HG02981 (cell line): ENCODE results near the gene YJU2.
"Not testable (repeated sequence)": the region's sequence is repeated elsewhere in the genome, so short reads cannot be mapped to it uniquely, and the experiment has no call there.

Experiments
- ATAC-seq: cut with Tn5 transposase; IDR thresholded peaks from one replicate; pipeline ENCODE4 v1.9.1; 2021; ENCODE audit warnings: mild to moderate bottlenecking, moderate library complexity; ENCODE audit not compliant: unreplicated experiment

The YJU2 gene

DNA sequence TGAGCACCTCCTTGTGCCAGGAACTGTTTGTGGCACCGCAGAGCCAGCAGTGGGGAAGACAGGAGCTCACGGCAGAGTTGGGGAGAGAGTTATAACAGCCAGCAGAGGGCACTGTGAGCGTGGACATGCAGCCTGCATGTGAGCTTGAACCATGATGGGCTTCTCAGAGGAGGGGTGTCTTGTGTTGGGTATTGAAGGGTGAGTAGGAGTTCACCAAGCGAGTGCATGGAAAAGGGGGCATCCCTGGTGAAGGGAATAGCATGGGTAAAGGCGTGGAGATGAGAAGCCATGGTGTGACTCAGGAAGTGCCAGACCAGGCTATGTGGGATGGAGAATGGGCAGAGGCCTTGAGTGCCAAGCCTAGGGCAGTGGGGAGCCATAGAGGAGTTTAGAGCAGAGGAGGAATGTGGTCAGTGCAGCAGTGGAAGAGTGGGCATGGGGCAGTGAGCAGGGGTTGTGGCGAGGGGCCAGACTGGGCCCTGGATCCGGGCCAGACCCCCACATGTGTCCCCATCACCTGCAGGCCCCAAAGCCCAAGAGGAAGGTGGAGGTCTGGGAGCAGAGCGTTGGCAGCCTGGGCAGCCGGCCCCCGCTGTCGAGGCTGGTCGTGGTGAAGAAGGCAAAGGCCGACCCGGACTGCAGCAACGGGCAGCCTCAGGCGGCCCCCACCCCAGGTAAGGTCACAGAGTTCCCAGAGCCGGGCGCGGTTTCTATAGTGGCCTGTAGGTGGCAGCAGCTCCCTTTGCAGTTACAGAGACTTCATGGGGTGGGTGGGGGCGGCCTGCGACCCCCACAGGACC lies 20.4 kb downstream of the YJU2 start:
- no peak for ATAC-seq

GRCh38 chr19:4267901-4268815 lies 21.3 kb downstream of the YJU2 start:
- no peak for ATAC-seq

DNA sequence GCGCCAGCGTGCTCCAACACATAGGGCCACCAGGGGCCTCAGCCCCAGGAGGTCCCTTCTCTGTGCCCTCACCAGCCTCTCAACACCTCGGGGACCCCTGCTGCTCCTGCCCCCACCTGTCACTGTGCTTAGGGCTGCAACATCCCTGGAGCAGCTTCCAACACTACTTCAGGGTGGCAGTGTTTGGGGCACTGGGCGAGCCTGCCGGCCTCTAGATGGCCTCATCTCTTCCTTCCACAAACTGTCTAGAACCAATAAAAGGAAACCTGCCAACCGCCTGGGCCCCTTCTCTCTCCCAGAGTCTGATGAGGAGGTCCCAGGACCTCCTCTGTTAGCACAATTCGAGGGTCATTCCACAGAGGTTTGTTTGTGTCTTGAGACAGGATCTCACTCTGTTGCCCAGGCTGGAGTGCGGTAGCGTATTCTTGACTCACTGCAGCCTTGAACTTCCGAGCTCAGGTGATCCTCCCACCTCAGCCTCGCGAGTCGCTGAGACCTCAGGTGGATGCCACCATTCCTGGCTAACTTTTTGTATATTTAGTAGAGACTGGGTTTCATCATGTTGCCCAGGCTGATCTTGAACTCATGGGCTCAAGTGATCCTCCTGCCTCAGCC lies 22.0 kb downstream of the YJU2 start:
- ATAC-seq: no peak

GRCh38 chr19:4272894-4273293 lies 26.0 kb downstream of the YJU2 start:
- ATAC-seq: no peak

DNA sequence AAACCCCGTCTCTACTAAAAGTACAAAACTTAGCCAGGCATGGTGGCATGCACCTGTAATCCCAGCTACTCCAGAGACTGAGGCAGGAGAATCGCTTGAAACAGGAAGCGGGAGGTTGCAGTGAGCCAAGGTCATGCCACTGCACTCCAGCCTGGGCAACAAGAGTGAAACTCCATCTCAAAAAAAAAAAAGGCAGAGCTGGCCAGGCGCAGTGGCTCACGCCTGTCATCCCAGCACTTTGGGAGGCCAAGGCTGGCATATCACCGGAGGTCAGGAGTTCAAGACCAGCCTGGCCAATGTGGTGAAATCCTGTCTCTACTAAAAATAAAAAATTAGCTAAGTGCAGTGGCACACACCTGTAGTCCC lies 27.4 kb downstream of the YJU2 start:
- ATAC-seq: not testable (repeated sequence)

- ATAC-seq: no peak
These were observed 30.4 kb downstream of the YJU2 start for GRCh38 chr19:4277191-4277696.

DNA sequence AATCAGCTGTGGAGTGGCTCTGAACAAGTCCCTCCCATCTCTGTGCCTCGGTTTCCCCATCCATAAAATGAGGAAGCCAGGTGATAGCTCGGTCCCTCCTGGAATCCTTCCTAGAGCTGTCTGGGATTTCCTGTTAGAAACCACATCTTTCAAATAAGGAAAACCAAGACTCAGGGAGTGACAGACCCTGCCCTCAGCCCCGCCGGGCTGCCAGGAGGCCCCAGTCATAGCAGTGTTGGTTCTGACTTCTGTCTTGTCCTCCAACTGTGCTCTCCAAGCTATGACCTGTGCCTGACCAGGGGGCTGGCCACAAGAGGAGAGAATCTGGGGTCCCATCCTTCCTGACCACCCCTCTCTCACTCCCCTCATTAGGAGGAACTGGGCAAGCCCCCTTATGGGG lies 31.1 kb downstream of the YJU2 start:
- no peak for ATAC-seq

DNA sequence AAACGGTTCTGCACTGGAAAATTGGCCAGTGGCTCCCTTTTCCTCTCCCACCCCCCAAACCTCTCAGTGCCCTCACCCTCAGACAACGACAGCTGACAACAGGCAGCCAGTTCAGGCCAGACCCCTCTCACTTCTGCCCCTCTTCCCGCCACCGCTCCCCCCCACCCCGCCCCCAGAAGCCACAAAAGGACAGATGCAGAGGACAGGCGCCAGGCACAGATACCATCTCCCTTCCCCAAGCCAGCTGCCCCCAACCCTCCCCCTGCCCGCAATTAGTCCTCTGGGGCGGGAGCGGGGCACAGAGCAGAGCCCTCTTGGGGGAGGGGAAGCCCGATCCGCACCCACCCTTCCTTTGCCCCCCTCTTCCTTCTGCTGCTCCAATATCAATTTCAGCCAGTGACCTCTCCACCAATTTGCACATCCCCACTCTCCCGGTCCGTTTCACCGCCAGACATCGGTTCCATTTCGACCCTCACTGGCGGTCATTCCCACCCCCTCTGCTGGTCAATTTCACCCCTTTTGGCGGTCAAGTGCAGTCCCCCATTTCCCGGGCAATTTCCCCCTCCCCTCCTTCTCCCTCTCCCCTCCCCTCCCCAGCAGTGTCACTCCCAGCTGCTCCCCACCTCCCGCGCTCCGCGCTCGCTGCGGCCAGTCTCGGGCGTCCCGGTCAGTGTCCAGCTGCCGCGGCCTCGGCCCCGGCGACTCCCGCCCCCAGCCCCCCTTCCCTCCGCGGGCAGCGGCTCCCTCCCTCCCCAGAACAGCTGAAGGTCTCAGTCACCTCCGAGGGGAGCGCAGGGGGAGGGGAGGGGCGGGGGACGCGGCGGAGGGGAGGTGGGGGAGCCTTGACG lies 31.8 kb downstream of the YJU2 start, which contains the start of gene SHD:
TSS of gene SHD (plus strand) at position 848 of the 848 bp plus-strand sequence. CDS start 798 bp downstream, outside the sequence.
- ATAC-seq: no peak

DNA sequence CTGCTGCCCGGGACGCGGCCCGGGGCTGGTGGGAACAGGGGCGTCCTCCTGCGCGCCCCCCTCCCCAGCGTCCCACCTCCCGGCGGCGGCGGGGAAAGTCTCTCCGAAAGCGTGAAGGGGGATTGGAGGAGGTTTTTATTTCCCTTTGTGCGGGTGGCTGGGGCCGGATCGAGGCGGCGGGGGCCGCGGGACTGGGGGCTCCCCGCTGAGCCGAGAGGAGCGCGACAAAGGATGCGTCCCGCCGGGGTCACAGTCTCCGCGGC lies 32.3 kb downstream of the YJU2 start:
- ATAC-seq: no peak

DNA sequence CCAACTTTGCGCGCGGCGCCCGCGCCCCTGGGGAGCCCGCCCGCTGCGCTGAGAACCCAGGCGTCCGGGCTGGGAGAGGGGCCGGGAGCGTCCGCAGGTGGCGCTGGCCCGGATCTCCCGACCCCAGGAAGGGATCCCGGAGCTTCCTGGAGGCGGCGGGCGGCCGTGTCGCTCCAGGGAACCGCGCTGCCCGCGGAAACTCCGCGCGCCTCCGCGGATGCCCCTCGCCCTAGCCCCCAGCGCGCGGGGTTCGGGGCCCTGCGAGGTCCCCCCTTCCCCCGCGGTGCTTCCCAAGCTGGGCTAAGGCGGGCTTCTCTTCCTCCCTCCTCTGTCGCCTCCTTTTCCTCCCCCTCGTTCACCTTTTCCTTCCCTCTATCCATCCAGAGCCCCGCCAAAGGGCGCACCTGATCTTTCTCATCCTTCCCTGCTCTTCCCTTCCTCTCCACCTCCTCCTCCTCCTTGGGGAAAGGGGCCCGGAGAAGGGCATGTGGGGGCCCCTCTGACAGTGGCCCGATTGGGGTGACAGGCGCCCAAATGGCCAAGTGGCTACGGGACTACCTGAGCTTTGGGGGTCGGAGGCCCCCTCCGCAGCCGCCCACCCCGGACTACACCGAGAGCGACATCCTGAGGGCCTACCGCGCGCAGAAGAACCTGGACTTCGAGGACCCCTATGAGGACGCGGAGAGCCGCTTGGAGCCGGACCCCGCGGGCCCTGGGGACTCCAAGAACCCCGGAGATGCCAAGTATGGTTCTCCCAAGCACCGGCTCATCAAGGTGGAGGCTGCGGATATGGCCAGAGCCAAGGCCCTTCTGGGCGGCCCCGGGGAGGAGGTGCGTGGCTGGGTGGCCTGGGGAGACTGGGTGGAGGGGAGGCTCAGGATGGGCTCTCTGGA lies 32.9 kb downstream of the YJU2 start:
- no peak for ATAC-seq

GRCh38 chr19:4284176-4284958 lies 37.5 kb downstream of the YJU2 start:
- no peak for ATAC-seq

DNA sequence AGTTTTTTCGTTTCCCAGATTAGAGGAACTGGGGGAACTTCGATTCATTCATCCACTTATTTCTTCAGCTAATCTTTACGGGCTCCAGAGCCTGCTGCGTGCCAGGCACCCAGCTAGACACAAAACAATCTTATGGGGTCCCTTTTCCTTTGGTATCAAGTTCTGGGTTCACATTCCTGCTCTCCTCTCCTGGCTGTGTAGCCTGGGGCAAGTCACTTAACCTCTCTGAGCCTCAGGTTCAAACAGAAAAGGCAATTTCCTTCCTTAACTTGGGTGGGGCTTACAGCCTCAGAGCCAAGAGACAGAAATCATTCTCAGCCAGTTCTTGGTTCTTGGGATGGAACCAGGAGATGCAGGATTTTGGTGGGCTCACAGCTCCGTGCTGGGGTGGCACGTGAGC lies 38.1 kb downstream of the YJU2 start:
- no peak for ATAC-seq

GRCh38 chr19:4286141-4286540 lies 39.3 kb downstream of the YJU2 start:
- not testable (repeated sequence) for ATAC-seq

GRCh38 chr19:4288091-4288777 lies 41.4 kb downstream of the YJU2 start:
- no peak for ATAC-seq

DNA sequence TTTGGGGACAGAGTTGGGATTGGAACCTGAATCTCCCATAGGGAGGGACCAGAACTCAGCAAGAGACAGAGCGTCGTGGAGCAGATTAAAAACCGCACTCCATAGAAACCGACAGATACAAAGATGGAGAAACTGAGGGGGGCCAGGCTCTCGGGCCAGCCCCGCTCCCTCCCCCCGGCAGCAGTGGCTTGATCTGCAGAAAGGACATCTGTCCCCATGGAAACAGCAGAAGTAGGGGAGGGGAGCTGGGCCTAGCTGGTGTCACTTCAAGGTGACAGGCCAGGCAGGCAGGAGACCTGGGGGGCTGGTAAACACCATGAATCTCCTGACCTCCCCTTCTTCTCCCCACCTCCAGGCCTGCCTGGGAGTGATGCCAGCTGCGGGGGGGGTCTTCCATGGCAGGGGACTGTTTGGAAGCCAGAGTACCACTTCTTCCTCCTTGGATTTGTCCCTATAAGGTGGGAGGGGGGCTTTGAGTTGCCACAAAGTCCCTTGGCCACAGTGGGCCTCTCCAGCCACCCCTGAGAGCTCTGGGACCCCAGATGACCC lies 44.4 kb downstream of the YJU2 start:
- ATAC-seq: no peak

DNA sequence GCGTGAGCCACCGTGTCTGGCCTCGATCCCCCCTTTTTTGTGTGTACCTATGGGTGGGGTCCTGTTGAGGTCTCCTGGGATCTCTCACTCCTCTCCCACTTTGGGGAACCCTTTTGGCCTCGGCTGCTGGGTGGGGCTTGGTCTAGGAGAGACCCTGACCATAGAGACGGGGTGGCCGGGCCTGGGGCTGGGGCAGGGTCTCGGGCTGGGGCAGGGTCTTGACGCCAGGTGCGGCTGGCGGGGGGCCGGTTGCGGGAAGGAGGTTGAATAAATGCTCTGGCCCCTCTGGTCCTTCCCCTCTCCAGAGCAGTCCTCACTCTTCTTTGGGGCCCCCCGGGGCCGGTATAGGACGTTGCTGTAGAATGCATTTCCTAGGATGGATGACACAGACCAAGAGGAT lies 45.6 kb downstream of the YJU2 start:
- no peak for ATAC-seq

DNA sequence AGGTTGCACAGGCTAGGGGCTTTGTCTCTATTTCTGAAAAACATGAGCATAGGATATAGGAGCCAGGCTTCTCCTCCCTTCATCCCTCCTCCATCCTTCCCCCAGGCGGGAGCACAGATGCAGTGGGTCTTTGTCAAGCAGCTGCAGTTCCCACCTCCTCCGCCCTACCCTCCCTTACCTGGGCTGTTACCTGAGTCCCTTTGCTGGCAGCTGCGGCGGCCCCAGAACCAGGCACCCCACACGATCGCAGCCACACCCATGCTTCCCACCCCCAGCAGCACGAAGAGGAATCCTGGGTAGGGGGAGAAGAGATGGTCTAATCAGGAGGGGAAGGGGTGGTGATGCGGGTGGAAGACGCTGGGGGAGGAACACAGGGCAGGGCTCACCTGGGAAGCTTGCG lies 47.5 kb downstream of the YJU2 start:
- no peak for ATAC-seq
